Measurements from ENCODE around the gene PITX1.
"Not testable (repeated sequence)": the region's sequence is repeated elsewhere in the genome, so short reads cannot be mapped to it uniquely, and the experiment has no call there.

The PITX1 gene

DNA sequence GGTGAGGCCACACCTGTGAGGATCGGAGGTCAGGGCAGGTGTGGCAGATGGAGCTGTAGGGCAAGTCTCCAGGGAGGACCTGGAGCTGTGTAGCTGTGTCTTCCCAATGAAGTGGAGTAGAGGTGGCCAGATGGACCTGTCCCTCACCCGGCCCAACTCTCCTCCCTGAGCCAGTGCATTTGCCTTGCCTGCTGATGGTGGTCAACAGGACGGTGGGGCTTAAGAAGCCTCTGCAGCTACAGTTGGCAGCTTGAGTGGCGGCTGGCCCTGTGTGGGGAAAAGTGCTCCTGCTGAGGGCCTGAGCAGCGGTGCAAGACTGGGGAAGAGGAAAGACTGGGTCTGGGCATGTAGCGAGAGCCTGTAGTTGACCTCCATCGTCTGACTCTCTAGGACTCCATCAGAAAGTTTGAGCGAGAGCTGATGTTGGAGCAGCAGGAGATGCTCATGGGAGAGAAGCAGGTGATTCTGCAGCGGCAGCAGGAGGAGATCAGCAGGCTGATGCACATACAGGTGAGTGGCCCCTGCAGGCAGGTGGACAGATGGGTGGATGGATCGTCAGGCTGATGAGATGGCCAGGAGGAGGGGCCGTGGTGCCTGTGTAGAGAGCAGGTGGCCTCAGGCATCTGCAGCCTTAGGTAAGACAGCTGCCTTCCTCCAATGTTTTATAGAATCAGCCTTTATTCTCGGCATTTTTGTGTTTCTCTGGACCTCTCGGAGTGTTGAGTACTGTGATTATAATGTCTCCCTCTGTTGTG, 24.9 kb downstream of the PITX1 start:
- DNase-seq: no peak

- DNase-seq: no peak
Measured at GRCh38 chr5:135008556-135008955, 25.5 kb downstream of the PITX1 start.

GRCh38 chr5:135007749-135008363, 26.2 kb downstream of the PITX1 start:
- DNase-seq: no peak

- DNase-seq: no peak
Measured at GRCh38 chr5:135007305-135007704, 26.7 kb downstream of the PITX1 start.

DNA sequence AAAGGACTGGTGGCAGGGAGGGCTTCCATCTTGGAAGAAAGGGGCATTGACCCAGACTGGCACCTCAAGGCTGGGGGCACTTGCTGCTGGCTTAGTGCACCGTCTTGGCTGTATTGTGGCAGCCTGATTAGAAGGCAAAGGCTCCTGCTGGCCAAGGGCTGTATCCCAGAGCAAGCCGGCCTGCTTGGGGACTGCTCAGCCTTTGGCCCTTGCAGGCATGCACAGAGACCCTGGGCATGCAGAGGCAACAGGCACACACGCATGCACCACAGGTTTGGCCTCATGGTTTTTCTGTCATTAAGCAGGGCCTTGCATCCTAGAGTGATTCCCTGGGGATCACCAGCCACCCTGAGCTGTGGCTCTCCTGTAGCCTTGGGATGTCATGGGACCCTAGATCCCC, 29.0 kb downstream of the PITX1 start:
- no peak for DNase-seq

GRCh38 chr5:135004376-135004775, 29.7 kb downstream of the PITX1 start:
- DNase-seq: no peak

DNA sequence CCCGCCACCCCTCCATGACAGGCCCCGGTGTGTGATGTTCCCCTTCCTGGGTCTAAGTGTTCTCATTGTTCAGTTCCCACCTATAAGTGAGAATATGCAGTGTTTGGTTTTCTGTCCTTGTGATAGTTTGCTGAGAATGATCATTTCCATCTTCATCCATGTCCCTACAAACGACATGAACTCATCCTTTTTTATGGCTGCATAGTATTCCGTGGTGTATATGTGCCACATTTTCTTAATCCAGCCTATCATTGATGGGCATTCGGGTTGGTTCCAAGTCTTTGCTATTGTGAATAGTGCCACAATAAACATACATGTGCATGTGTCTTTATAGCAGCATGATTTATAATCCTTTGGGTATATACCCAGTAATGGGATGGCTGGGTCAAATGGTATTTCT, 36.0 kb downstream of the PITX1 start:
- not testable (repeated sequence) for DNase-seq

GRCh38 chr5:134997015-134997414, 37.0 kb downstream of the PITX1 start:
- DNase-seq: no peak

GRCh38 chr5:134995850-134996402, 38.1 kb downstream of the PITX1 start:
- no peak for DNase-seq

GRCh38 chr5:134994560-134995156, 39.4 kb downstream of the PITX1 start:
- no peak for DNase-seq

GRCh38 chr5:134993161-134993560, 40.9 kb downstream of the PITX1 start:
- no peak for DNase-seq

- DNase-seq: no peak
Measured at GRCh38 chr5:134992148-134992547, 41.9 kb downstream of the PITX1 start.

- not testable (repeated sequence) for DNase-seq
Measured at GRCh38 chr5:134990183-134990582, 43.8 kb downstream of the PITX1 start.

- DNase-seq: no peak
Measured at GRCh38 chr5:134989266-134989830, 44.7 kb downstream of the PITX1 start.

- no peak for DNase-seq
Measured at GRCh38 chr5:134982230-134982629, 51.8 kb downstream of the PITX1 start.

- no peak for DNase-seq
Measured at GRCh38 chr5:134979416-134979815, 54.6 kb downstream of the PITX1 start.
